NCI-H128 (cell line): ENCODE measurements around the gene STAG2.
"Not testable (repeated sequence)": the region's sequence is repeated elsewhere in the genome, so short reads cannot be mapped to it uniquely, and the experiment has no call there.

Source experiments
- DNase-seq: peaks from one replicate; lab custom pipeline; 2025; ENCODE audit not compliant: unreplicated experiment; lab: John Stamatoyannopoulos, UW

Gene STAG2

DNA sequence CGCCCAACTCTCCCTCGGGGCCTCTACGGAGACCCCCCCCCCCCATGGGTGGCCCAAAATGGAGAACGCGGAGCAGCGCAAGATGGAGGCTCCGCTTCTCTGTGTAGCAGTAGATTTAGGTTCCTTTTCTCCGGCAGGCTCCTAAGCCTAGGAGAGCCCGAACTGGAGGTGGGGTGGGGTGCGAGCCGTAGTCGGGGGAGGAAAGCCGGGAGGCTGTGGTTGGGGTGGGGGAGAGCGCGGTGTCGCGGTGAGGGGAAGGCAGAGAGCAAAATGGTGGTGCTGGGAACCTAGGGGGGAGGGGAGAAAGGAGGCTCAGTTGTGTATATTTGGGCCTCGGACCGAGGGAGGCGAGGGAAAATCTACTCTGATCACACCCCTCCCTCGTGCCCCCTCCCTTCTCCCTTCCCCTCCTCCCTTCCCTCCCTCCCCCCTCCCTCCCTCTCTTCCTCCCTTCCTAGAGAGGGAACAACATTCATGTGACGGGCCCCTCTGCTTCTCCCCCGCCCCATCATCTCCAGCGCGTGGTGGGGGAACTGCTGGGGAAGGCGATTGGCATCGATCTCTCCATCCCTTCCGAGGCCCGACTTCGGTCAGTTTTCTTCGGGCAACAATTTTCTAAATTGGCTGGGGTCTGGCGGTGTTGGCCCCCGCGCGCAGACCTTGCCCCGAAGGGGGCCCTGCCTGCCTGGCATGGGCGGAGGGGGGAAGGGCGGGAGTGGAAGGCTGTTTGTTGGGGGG lies at the start of gene STAG2:
Gene STAG2 (plus strand): TSS at position 439 of the 738 bp plus-strand sequence. CDS start 60,922 bp downstream, outside the sequence.
- DNase-seq, result peak; percentile 44

DNA sequence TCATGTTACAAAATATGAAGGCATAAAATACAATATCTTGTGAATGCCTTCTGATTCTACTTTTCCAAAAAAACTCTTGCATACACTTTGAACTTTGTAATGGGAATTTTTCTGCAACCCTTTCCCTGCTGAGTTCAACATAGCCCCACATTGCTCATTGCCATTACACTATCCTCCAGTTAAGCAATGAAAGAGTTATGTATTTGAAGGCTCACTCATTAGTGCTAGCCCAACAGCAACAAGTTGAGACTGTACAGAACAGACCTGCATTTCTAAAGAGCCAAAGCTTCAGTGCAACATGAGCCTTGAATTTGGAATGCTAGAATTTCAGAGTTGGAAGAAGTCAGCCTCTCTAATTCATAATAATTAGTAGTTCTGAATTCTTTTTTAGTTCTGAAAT lies 44.4 kb upstream of the STAG2 start:
- DNase-seq, result no peak

DNA sequence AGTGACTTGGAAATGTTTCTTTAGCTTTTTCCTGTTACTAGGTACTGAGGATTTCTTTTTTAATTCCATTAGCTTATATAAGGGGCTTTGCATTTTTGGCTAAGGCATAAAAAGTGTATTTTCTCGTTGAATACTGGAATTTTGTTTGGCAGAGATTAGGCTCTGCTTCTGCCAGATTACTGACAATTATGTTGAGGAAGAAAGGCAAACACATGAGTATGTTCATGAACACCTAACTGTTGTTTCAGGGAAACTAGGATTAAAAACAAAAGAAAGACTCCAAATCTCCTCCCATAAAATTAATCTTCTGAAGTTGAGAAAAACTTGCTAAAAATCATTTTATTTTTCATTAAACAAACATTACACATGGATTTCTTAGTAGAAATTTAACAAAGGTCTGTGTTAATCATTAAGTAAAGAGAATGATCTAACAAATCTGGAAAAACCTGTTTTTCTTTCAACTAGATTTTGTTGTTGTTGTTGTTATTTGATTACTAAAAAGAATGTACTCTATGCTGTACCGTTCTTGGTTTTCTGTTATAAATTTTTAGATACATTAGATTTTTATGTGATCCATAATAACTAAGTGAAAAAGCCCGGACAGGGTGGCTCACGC lies 43.3 kb upstream of the STAG2 start:
- DNase-seq, result no peak

DNA sequence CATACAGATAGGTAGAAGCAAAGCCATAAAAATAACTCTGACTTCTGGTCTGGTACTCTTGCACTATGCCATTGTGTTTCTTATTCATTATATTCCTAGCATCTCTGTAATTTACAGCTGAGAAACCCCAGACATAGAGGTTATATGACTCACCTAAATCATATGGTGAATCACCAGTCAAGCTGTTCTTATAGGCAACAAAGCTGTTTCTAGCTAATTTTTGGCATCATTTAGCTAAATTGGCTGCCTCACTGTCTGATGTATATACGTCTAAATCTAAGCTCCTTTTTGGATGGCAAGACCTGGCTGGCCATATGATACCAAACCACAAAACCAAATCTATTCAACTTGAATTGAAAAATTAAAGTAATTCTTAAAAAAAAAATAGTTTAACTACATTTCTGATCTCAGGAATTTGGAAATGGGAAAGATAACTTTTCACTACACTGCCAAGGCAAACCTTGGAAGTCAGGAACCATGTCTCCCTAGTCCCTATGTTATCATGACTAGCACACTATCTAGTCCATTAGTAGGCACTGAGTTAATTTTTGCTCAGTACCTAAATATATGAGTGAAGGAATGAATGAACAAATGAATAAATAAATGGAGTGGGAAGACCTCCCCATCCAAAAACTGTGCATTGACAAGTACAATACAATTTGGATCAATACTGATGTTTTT lies 41.3 kb upstream of the STAG2 start:
- DNase-seq, result no peak

DNA sequence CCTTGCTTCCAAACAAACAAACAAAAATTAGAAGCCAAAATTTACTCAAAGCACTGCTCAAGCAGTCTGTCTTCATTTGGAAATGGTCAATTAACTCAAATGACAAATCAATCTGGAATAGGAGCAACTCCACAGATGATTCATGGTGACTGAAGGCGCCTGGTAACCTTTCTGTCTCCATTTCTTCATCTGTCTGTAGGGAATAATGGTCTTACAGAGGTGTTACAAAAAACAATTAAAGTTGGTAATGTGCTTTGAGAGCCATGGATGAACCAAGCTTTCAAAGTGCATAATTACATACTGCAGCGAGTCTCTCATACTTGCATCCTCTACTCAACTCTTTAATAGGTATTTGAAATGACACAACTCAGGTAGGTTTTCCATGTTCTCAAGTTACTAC lies 38.3 kb upstream of the STAG2 start:
- DNase-seq, result no peak

DNA sequence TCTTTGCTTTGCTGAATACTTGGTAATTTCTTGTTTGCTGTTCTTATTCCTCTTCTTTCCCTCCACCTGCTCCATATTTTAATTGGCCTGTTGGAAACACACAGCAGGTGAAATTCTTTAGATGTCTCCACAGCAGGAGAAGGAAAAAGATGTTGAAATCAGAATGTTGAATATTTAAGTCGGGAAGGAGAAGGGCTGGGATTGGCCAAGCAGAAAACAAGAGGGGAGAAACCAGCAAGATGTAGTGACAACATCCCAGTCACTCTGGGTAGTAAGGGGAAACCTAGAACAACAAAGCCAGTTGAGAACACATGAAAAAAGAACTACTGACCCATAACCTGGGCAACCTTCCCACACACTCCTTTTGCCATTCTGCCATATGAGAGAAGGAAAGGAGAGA lies 37.3 kb upstream of the STAG2 start:
- DNase-seq, result no peak

DNA sequence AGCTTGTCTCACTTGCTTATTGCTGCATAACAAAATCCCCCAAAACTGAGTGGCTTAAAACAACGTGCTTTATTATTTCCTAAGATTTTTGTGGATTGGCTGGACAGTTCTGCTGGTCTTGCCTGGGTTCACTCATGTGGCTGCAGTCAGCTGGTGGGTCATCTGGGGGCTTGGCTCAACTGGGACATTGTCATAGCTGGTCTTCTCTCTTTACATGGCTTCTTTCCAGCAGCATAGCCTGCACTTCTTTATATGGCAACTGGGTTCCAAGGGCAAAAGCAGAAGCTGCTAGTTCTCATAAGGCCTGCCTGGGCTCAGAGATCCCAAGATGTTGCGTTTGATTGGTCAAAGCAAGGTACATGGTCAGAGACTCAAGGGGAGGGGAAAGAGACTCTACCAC lies 33.7 kb upstream of the STAG2 start:
- DNase-seq, result no peak

DNA sequence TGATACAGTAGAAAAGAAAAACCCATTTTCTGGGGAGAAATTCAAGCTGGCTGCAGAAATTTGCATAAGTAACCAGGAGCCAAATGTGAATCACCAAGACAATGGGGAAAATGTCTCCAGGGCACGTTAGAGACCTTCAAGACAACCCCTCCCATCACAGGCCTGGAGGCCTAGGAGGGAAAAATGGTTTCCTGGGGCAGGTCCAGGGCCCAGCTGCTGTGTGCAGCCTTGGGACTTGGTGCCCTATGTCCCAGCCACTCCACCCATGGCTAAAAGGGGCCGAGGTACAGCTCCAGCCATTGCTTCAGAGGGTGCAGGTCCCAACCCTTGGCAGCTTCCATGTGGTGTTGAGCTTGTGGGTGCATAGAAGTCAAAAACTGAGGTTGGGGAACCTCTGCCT lies 29.5 kb upstream of the STAG2 start:
- DNase-seq, result not testable (repeated sequence)

DNA sequence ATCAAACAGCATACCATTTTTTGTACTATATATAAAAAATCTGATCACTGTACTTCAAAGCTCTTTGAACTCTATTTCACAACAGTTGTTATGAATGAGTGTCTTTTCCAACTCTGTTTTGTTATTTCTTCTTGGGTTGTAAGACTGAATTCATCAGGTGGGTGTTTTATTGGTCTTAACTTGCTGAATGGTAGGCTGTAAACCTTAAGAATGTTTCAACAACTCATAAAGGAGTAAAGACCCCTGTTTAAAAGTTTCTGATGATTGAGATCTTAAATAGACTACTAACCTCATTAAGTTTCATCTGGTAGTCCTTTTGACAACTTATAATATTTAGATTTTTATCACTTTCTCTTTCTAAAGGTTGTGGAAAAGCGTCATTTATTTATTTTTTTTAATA lies 18.4 kb upstream of the STAG2 start:
- DNase-seq, result no peak

DNA sequence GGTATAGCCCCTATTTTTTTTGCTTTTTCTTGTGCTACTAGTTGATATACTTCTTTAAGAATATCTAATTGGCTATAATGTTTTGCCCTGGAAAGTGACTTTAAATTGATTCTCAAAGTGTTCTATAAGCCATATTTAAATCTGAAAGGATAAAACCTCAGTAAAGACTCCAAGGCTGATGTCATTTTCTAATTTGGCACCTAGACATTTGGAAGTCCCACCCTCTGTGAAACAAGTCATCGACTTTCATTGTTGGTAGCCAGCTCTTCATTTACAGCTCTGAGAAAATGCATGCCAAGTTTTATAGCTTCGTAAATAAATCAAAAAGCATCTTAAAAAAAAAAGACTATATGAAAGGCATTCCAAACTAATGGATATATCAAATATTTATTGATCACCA lies 18.0 kb upstream of the STAG2 start:
- no peak for DNase-seq

DNA sequence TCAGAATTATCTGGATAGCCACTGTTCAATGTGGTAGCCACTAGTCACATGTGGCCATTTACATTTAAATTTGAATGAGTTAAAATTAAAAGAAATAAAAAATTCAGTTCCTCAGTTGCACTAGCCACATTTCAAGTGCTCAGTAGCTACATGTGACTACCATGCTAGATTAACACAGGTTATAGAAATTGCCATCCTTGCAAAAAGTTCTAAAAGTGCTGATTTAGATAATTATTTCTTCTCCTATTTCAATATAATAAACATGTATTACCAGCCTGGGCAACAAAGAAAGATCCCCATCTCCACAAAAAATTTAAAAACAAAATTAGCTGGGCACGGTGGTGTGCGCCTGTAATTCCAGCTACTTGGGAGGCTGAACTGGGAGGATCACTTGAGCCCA lies 11.7 kb upstream of the STAG2 start:
- no peak for DNase-seq

DNA sequence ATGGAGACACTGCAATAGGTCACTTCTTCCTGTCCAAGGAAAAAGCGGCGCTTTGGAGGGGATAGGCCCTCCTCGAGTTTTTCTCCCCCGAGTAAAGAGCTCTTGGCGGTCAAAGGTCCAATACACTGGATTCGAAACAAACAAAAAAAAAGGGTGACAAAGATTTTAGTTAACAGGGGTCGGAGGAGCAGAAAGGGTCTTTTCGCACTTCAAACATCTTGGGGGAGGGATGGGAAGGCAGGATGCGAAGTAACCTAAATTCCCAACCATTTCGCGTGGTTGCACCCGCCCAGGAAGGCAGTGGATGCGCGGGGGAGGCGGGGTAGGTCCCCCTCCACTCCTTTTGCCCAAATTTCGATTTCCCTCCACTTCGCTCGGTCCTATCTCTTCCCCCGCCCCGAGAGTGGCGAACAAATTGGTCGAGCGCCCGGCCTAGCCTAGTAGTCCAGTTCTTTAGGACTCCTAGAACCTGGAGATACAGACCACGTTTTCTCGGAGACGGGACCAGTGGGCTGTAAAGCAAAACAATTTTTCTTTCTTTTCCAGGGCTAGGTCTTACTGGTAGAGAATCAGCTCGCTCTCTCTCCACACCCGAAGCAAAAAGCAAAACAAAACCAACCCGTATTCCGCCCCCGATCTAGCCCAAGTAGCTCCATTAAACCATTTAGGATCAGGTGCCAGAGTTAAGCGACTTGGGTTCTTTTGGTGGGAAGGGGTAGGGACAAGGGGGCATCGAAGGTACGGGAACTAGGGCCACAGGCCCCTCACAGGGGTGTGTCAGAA lies 2.0 kb upstream of the STAG2 start:
- no peak for DNase-seq

DNA sequence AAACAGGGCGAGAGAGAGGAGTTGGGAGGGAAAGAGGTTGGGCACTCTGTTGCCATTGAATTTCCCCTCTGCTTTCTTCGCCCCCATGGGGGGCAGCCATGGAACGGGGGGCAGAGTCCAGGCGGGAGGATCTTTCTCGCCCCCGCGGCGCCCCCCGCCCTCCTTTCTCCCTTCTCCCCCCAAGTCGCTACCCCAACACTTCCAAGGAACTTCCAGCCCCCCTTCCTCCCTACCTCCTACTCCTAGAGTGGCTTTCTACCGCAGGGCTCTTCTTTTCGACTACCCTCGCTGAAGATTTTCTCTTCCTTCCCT lies 594 bp upstream of the STAG2 start:
- no peak for DNase-seq

DNA sequence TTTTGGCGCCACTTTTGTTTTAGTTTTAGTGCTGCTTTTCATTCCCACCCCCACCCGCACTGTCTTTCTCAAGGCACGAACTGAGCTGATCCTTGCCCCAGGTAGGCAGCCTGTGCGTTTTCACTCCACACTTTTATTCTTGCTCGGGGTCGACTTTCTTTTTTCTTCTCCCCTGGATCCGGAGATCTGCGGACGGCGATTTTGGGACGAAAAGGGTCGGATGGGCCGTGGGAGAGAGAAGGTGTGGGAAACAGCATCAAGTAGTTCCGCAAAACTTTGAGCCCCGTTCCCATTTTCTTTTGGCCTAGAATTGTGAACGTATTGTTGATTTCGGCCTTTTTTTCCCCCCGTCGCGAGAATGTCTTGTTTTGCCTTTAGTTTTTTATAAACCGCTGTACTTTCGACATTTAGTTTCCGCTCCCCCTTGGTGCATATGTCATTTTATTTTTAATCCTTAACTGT lies 531 bp downstream of the STAG2 start:
- DNase-seq, result no peak

DNA sequence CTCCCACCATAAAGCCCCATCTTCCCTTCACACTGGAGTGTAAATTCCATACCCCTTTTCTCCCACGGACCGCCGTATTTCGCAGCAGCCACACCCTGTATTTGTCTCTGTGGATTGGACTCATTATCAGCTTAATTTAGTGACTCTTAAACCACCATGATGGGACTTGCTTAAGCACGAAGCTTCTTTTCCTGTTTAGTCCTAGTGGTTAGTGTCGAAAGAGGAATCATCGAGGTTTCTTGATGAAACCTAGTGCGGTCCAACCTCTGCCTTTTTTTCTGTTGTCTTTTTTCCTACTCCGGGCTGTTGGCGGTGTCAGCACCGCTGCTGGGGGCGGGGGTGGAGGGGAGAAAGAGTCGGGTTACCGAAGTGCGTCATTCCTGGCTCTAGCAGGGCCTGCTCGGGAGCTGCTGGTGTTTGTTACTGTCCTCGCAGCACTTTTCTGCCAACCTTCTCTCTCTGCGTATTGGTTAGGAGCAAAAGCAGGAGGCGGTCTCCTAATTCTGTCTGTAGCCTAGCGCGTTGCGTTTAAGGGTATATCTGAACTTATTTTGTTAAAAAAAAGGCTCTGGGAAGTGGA lies 1.4 kb downstream of the STAG2 start:
- DNase-seq, result peak; percentile 61

DNA sequence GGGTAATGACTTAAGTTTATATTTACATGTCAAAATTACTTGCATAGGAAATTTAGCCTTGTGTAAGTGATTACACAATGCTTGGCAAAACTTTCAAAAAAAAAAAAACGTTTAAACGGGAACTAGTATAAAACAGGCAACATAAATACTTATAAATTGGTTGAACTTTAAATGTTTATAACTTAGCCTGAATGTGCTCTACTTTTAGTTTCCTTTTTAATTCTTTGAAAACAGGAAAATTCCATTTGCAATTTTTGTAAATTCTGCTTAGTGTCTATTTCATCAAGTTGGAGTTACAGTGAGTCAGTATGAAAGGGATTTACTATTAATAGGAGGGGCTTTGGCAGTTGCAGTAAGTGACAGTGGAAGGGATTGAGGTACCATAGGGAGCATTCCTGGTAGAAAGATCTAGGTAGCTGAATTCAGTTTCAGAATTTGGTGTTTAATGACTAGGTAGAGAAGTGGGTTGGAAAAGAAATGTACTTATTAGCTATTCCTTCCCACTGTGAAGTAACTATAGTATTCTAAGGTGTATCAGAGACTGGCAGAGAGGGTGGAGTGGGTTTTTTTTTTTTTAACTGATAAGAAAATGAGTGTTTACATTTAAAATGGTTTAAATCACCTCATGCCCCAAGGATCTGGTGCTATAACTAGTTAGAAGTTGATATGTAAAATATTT lies 2.8 kb downstream of the STAG2 start:
- no peak for DNase-seq

DNA sequence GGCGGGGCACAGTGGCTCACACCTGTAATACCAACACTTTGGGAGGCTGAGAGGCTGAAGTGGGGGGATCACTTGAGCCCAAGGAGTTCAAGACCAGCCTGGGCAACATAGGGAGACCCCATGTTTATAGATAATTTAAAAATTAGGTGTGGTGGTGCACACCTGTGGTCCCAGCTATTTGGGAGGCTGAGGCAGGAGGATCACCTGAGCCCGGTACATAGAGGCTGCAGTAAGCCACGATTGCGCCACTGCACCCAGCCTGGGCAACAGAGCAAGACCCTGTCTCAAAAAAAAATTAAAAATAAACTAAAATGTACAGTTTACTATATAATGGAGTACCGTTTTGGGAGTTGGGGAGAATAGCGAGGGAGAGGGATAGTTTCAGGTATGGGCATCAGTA lies 4.2 kb downstream of the STAG2 start:
- DNase-seq, result no peak

DNA sequence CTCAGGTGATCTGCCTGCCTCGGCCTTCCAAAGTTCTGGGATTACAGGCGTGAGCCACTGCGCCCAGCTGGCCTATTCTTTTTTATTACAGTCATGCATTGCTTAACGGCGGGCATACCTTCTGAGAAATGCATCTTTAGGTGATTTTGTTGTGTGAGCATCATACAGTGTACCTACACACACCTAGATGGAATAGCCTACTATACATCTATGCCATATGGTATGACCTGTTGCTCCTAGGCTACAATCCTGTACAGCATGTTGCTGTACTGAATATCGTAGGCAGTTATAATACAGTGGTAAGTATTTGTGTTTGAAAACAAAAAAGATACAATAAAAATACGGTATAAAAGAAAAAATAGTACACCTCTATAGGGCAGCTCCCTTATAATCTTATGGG lies 6.0 kb downstream of the STAG2 start:
- no peak for DNase-seq

DNA sequence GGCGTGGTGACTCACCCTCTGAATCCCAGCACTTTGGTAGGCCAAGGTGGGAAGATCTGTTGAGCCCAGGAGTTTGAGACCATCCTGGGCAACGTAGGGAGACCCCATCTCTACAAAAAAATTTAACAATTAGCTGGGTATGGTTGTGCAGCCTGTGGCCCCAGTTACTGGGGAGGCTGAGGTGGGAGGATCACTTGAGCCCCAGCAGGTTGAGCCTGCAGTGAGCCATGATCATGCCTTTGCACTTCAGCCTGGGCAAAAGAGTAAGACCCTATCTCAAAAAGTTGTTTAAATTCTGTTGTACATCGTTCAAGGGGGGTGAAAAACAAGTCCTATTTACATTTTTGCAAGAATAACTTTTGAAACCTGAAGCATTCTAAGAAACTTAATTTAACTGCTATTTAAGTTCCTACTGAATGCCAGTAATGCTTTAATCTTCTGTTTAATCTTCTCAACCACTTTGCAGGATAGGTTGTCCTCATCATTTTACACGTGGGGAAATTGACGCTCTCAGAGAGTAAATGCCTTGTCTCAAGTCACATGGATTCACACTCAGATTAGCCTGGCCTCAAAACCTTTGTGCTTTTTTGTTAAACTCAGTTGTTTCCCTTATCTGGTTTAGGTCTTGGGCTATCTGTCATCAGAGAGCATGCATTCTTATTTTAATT lies 7.0 kb downstream of the STAG2 start:
- DNase-seq, result no peak

DNA sequence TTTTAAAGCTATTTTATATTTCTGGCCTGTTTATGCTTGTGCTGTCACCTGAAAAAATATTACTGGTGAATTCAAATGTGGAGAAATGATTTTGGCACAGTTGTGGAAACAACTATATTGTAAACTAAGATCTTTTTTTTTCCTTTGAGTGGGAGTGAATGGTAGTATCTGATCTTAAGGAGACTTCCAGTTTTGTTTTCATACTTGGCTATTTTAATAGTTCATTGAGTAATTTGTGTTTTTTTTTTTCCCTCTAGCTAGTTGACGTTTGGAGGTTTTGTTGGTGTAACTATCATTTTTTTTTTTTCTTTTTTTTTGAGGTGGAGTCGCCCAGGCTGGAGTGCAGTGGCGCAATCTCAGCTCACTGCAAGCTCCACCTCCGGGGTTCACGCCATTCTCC lies 10.5 kb downstream of the STAG2 start:
- DNase-seq, result no peak
